HG03135 (cell line): ENCODE results near the gene TMEM18.

Experiments
- ATAC-seq: cut with Tn5 transposase; IDR thresholded peaks from one replicate; pipeline ENCODE4 v1.9.1; 2021; ENCODE audit warnings: mild to moderate bottlenecking, moderate library complexity; ENCODE audit not compliant: unreplicated experiment

Gene TMEM18

GRCh38 chr2:623130-623922, 53.9 kb downstream of the TMEM18 start:
- no peak for ATAC-seq

- ATAC-seq: no peak
Observed at GRCh38 chr2:622357-622756, 54.8 kb downstream of the TMEM18 start.

GRCh38 chr2:621303-622099, 55.7 kb downstream of the TMEM18 start:
- no peak for ATAC-seq

- no peak for ATAC-seq
Observed at GRCh38 chr2:620471-621302, 56.5 kb downstream of the TMEM18 start.

- ATAC-seq: no peak
Observed at GRCh38 chr2:620004-620403, 57.2 kb downstream of the TMEM18 start.

- ATAC-seq: no peak
Observed at GRCh38 chr2:618422-618990, 58.7 kb downstream of the TMEM18 start.

GRCh38 chr2:618005-618404, 59.2 kb downstream of the TMEM18 start:
- ATAC-seq: no peak
